Kasumi-1 (cell line): ENCODE results near the gene AKR7A2.

Experiments used
- DNase-seq, 2 experiments: peaks; one replicate each; lab custom pipeline; 2025; lab: John Stamatoyannopoulos, UW

AKR7A2 gene

GRCh38 chr1:19311931-19312781 lies at the start of gene AKR7A2, which contains the start of gene SLC66A1:
Gene AKR7A2 (minus strand): TSS chr1:19312144. CDS start chr1:19312124, 20 bp downstream.
Gene SLC66A1 (plus strand): TSS chr1:19312326. CDS start chr1:19317678, 5,352 bp downstream.
- DNase-seq: peak; percentile 61 to 78

- DNase-seq: no peak
Observed at GRCh38 chr1:19360843-19361610, 49.1 kb upstream of the AKR7A2 start.

GRCh38 chr1:19360432-19360831 lies 48.5 kb upstream of the AKR7A2 start:
- no peak for DNase-seq

- peak in 1 of 2 experiments; percentile 54 for DNase-seq
Observed at GRCh38 chr1:19360016-19360415, 48.1 kb upstream of the AKR7A2 start.

- no peak for DNase-seq
Observed at GRCh38 chr1:19359357-19359756, 47.4 kb upstream of the AKR7A2 start.

- DNase-seq: no peak
Observed at GRCh38 chr1:19358710-19359109, 46.8 kb upstream of the AKR7A2 start.

GRCh38 chr1:19357299-19357986 lies 45.5 kb upstream of the AKR7A2 start:
- no peak for DNase-seq

- no peak for DNase-seq
Observed at GRCh38 chr1:19356266-19356665, 44.3 kb upstream of the AKR7A2 start.

- no peak for DNase-seq
Observed at GRCh38 chr1:19354531-19354981, 42.6 kb upstream of the AKR7A2 start.

- DNase-seq: no peak
Observed at GRCh38 chr1:19353596-19353995, 41.7 kb upstream of the AKR7A2 start.

- no peak for DNase-seq
Observed at GRCh38 chr1:19352839-19353238, 40.9 kb upstream of the AKR7A2 start.

- DNase-seq: no peak
Observed at GRCh38 chr1:19351873-19352272, 39.9 kb upstream of the AKR7A2 start.

GRCh38 chr1:19350566-19350965 lies 38.6 kb upstream of the AKR7A2 start:
- no peak for DNase-seq

GRCh38 chr1:19349999-19350398 lies 38.1 kb upstream of the AKR7A2 start:
- DNase-seq: no peak

- DNase-seq: no peak
Observed at GRCh38 chr1:19348441-19349198, 36.7 kb upstream of the AKR7A2 start.

GRCh38 chr1:19347533-19348172 lies 35.7 kb upstream of the AKR7A2 start:
- peak; percentile 74 to 76 for DNase-seq

- DNase-seq: no peak
Observed at GRCh38 chr1:19346026-19346425, 34.1 kb upstream of the AKR7A2 start.

GRCh38 chr1:19345391-19345790 lies 33.4 kb upstream of the AKR7A2 start:
- DNase-seq: no peak

- no peak for DNase-seq
Observed at GRCh38 chr1:19344831-19345230, 32.9 kb upstream of the AKR7A2 start.

- DNase-seq: peak; percentile 4 to 8
Observed at GRCh38 chr1:19344372-19344810, 32.4 kb upstream of the AKR7A2 start.
